Activated CD8-positive, alpha-beta memory T cell treated with anti-CD3 and anti-CD28 coated beads for 24 hours (primary cell): ENCODE measurements around the gene ACP6.
"Not testable (repeated sequence)": the region's sequence is repeated elsewhere in the genome, so short reads cannot be mapped to it uniquely, and the experiment has no call there.

Source experiments
- DNase-seq: peaks from one replicate; pipeline ENCODE4 v3.0.0-alpha.2; 2020

The ACP6 gene

DNA sequence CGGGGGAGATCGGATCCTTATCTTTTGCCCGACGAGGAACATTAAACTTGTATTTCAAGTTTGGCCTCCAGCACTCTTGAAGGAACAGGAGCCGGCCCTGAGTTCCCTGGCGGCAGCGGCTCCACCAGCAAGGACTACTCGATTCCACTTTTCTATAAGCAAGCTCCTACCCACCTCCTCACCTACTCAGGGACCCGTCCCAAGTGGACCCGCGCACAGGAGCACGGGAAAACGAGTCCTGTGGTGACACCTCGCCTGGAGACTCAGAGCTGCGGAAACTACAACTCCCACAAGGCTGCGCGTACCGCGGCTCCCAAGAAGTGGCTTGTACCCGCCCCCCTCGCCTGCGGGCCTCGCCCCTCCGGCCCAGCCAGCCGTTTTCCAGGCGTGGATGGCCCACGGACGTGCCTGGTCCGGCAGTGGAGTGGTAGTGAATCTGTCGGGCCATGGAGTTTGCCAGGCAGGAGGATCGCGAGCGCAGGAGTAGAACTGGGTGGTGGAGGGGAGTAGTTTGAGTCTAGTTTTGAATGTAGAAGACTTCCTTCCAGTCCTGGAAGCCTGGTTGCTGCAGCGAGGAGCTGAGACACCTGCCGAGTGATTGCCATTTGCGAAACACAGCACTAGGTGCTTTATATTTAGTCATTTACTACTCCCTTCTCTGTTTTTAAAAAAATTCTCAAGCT, at the start of gene ACP6:
ACP6 (minus strand) TSS at position 206 of the 683 bp plus-strand sequence. CDS start 476 bp downstream, outside the sequence.
- DNase-seq: peak; percentile 93

- no peak for DNase-seq
Measured at GRCh38 chr1:147719711-147720225, 49.4 kb upstream of the ACP6 start.

GRCh38 chr1:147719029-147719698, 48.8 kb upstream of the ACP6 start:
- DNase-seq: no peak

DNA sequence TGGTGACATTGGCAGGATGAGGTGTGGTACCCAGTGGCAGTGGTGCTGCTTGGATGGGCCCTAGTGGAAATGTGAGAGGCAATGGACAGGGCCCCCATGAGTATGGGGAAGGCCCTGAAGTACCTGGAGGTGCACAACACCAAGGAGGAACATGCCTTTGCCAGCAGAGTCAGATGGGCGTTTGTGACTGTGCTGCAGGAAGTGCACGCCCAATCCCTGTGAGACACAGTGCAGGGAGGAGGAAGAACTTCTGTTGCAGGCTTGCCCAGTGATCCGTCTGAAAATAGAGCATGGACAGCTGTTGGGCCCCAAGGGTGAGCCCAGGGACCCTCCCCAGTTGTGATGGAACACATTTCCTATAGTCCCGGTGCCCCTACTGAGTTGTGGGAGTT, 47.4 kb upstream of the ACP6 start:
- no peak for DNase-seq

- no peak for DNase-seq
Measured at GRCh38 chr1:147717051-147717705, 46.9 kb upstream of the ACP6 start.

DNA sequence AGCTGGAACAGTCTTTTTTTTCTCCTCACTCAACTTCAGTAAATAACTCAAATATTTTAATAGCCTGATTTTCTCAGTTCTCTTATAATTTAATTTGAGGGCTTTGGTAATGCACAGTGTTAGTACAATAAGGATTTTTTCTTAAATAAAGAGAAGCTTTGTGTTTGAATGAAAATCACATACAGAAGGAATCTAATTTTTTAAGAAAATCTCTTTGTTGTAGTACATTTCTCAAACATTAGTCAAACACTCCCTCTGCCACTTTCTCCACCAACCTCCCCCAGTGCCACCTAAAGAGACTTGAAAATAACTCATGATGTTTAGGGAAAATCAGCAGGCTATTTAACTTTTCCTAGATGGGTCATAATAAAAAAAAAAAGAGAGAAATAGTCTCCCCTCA, 42.3 kb upstream of the ACP6 start:
- no peak for DNase-seq

DNA sequence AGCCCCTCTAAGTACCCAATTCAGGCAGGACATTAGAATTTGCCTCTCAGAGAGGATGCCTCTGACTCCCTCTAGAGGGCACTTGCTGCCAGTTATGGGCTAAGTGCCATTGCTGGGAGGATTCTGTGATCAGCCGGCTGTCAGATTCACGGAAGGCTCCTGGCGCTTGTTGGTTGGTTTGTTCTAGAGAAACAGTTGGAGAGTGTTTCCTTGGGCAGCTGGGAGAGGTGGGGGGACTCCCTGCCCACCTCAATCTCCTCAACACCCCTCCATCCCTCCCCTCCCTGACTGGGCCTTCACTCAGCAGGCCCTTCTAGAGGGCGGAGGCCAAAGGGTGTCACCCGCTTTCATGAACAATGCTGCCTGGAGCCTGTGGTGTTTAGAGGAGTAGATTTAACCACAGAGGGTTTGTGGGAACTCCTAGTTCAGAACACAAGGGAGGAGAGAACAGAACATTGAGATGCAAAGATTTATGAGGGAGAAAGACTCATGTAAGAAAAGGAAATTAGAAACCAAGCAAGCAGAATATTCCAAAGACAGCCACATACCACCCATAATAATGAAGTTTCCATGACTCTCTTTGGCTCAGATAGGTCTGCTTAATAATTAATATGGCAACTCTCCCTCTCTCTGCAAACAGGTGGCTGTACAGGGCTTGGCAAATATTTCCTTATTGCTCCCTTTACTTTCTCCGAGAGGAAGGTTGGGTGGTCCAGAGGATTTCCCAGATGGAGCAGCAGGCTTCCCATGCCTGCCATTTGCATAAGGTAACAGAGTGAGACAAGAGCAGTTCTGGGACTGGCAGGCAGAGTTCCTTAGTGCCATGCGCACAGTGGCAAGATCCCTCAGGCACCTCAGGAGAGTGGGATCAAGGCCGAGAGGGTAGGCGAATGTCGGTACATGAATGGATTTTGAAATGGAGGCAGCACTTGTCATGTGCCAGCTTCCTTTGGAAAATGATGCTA, 30.0 kb upstream of the ACP6 start:
- peak; percentile 78 for DNase-seq

DNA sequence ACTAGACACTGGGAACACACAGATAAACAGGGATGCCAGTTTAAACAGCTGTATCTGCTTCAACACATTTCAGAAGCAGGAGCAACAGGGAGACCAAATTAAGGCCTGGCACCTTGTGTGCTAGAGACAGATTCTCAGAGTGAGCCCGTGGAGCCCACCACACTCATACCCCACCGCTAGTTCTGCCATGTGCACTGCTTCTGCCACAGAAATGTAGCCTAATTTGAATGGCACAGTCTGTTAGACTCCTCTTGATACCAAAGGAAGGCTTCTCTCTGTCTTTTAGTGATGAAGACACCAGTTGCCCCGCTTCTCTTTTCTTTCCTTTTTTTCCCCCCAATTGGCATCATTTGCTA, 29.3 kb upstream of the ACP6 start:
- DNase-seq: no peak

DNA sequence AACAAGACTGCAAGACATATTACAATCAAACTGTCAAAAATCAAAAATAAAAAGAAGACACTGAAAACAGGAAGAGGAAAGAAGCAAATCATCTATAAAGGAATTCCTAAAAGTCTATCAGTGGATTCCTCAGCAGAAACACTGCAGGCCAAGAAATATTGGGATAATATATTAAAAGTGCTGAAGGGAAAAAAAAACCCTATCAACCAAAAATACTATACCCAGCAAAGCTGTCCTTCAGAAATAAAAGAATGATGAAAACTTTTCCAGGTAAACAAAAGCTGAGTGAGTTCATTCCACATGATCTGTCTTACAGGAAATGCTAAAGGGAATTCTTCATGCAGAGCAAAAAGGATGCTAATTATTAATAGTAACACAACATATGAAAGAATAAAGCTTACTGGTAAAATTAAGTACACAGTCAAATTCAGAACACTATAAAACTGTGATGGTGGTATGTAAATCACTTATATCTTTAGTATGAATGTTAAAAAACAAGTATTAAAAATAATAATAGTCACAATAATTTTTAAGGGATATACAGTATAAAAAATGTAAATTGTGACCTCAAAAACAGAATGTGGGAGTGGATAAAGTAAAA, 12.9 kb upstream of the ACP6 start:
- DNase-seq: no peak

DNA sequence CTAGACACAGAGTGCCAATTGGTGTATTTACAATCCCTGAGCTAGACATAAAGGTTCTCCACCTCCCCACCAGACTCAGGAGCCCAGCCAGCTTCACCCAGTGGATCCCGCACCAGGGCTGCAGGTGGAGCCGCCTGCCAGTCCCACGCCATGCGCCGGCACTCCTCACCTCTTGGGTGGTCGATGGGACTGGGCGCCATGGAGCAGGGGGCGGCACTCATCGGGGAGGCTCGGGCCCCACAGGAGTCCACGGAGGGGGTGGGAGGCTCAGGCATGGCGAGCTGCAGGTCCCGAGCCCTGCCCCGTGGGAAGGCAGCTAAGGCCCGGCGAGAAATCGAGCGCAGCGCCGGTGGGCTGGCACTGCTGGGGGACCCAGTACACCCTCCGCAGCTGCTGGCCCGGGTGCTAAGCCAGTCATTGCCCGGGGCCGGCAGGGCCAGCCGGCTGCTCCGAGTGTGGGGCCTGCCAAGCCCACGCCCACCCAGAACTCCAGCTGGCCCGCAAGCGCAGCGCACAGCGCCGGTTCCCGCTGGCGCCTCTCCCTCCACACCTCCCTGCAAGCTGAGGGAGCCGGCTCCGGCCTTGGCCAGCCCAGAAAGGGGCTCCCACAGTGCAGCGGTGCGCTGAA, 10.4 kb upstream of the ACP6 start:
- DNase-seq: not testable (repeated sequence)

GRCh38 chr1:147677681-147678080, 7.4 kb upstream of the ACP6 start:
- not testable (repeated sequence) for DNase-seq

DNA sequence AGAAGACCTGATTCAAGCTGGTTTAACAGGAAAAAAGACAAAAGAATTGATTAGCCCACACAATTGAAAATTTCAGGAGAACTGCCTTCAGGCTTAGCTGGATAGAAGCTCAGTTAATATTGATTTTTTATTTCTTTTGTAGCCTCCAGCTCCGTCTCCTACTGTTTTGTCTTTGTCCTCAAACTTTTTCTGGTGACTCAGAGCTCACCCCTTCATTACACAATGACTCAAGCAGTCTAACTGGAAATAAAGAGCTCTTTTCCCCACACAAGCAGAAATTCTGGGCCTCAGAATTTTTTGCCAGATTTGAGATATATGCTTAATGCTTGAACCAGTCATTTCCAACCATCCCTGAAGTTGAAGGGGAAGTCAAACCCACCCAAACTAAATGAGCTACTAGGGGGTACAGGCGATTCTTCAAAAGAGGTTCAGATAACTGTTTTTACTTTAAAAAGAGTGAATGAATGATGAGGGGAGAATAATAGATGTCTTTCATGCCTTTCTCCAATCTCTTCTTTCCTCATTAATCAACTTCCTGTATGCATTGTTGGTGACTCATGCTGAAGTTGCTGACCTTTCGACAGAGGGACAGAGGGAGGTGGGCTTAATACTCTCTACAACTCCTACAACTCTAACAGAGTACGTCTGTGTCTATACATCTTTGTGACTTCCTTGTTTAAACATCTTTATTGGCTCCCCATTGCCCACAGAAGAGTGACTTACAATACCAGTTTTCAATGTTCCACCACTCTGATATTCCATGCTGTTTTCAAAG, 6.2 kb upstream of the ACP6 start:
- no peak for DNase-seq

DNA sequence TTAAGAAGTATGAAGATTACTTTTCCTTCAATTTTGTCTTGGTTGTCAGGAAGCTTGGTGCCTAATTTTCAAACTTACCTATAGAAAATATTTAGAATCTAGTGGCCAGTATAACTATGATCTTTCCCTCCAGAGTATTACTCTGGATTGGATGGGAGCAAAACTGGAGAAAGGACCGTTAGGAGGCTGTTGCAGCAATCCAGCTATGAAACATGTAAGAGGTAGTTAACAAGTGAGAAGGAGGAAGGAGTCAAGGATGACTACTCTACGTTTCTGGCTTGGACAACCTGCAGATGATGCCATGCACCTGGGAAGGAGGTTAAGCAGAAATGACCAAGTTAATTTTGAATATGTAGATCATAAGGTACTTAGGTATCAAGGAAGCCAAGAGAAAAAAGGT, 3.5 kb upstream of the ACP6 start:
- DNase-seq: no peak

DNA sequence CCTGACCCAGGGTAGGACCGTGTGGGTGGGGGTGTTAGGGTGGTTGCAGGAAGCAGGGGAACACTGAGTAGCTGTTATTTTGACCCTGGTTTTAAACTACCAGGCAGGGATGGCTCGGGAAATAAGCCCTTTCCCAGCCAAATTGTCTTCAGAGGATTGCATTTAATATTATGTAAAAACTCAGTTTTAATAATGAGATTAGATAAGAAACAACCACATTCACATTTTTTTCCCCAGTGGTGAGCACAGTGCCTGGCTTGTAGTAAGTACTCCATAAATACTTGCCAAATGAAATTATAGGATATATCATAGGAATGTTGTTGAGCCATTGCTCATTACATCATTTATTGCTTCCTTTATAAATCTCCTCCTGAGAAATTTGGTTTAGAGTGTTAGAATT, 3.1 kb upstream of the ACP6 start:
- no peak for DNase-seq

- peak; percentile 86 for DNase-seq
Measured at GRCh38 chr1:147669469-147670318, 630 bp downstream of the ACP6 start.

DNA sequence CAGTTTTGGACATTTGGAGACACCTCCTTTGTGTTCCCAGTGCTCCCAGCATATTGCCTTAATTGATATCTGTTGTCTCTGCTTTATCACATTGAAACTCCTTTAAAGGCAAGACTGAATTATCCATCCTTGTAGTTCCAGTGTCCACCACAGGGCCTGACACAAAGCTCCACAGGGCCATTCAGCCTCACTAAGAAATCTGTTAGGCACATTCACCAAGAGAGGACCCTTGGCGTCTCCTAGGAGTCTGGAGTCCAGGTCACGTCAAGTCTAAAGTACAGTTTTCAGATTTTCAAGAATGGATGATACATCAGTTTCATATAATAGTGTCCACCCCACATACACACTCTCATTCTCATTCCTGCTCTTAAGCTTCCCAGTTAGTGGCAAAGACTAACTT, 4.8 kb downstream of the ACP6 start:
- no peak for DNase-seq

DNA sequence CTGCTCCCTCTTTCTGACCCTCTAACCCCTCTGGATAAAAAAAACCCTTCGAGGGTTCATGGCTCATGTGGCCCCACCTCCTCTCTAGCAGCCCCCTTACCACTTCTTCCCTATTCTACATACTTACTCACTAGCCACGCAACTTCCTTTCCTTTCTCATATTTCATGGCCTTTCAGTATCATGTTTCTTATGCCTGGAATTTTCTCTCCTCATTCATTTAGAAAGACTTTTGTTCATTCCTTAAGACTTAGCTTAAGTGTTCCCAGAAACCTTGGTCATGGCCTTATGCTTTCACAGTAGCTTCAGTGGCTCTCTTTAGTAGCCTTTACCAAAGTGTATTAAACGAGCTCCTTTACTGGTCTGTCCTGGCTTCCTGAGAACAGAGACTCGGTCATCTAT, 6.1 kb downstream of the ACP6 start:
- no peak for DNase-seq

DNA sequence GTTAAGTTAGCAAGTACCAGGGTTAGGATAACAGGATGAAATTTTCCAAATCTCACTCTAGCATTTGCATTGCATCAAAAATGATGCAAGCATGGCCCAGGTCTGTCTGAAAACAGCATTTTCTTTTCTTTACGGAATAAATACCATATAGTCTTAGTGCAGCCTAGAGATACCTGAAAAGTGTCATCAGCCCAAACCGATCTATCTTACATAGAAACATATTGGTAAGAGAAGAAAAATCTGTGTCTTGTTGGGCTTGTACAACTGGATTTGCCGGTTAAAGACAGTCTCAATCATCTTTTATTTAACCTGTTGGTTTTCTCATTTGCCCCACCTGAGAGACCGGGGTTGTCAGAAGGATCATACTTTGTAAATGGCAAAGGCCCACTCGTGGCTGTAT, 15.8 kb downstream of the ACP6 start:
- no peak for DNase-seq

DNA sequence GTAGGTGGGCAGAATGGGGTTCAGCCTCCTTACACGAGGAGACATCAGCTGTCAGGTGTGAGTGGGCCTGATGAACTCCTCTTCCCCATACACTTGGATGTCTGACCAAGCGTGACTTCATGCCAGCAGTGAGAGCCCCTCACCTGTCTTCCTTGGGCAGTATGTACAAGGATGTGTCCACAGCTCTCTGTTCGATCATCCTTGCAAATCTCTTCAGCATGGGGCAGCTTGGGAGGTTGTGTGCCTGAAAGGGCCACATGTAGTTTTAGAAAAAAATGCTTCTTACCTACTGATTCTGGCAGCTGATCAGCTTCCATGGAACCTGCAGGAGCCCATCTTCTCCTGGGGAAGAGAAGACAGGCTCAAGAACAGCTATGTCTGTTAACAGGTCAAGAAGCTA, 18.0 kb downstream of the ACP6 start:
- DNase-seq: no peak

DNA sequence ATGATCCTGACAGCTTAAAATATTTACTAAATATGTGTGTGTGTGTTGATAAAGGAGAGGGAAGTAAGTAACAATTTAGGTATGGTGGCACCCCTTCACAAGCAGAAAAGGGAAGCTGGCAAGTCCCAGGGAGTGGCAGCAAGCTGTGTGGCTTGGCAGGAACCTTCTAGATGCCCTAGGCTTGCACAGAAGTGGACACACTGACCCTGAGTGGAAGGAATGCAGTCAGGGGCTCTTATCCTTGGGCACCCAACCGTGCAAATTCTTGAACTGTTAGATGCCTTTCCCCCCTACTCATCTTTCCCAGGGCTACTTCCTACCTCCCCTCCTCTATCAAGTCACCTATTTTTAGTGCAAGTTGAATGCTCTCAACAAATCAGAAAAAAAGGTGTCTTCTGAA, 18.9 kb downstream of the ACP6 start:
- DNase-seq: no peak
